K562 (cell line): ENCODE measurements around the gene DCXR. TPM values are rescaled to one million over a fixed set of nuclear protein-coding genes. Genes with fewer than 3 reads are reported as not detected.

ENCODE experiments used
- CBX1 ChIP-seq: sonication (generic); IDR thresholded peaks from 2 replicates; pipeline ENCODE4 v1.6.1; 2016; ENCODE audit warnings: antibody characterized with exemption, low read depth, mild to moderate bottlenecking
- CCNT2 ChIP-seq: IDR thresholded peaks from 2 replicates; pipeline ENCODE4 v1.6.1; 2011; ENCODE audit warnings: borderline replicate concordance, low read depth, mild to moderate bottlenecking, moderate library complexity, mixed read lengths, low read length; ENCODE audit not compliant: insufficient read length; ENCODE audit errors: extremely low read depth
- GTF2A2 ChIP-seq: IDR thresholded peaks from 2 replicates; pipeline ENCODE4 v1.6.1; 2016; ENCODE audit warnings: mild to moderate bottlenecking, missing genetic modification characterization, missing compliant biosample characterization
- LARP7 ChIP-seq: fragments of 450-650 bp; IDR thresholded peaks from 2 replicates; pipeline ENCODE4 v1.6.1; 2016
- MITF ChIP-seq: IDR thresholded peaks from 2 replicates; pipeline ENCODE4 v1.6.1; 2014; ENCODE audit warnings: antibody characterized with exemption
- ZMIZ1 ChIP-seq, 2 experiments: fragments of 150-350 bp in 1 of 2; IDR thresholded peaks; 2 replicates each; pipeline ENCODE4 v1.6.1; 2012 to 2016; ENCODE audit warnings: low read depth in 2 of 2, low read length in 2 of 2, mild to moderate bottlenecking in 1 of 2, moderate library complexity in 1 of 2
- polyA plus RNA-seq, 8 experiments: library from polyadenylated mRNA; depleted of rRNA in 4 of 8; stranded (reverse) in 5 of 8; unstranded in 3 of 8; fragments of >200 nt; fragmentation: Nextera tagmentation in 2 of 8; fragmentation: Illumina TruSeq in 1 of 8; extraction: Ambion mirVana in 2 of 8; extraction: Trizol in 1 of 8; gene quantifications; 2 replicates each; pipeline versions ENCODE4 v1.2.1 to v1.2.3, GENCODE V29; 2011 to 2014; ENCODE audit warnings: inconsistent platforms in 1 of 8, missing spikeins in 1 of 8
- total RNA-seq, 7 experiments: library from RNA; depleted of rRNA in 6 of 7; stranded (reverse); fragments of >200 nt in 6 of 7; fragmentation: Illumina TruSeq in 2 of 7; extraction: Trizol in 2 of 7; gene quantifications; 2 replicates each; pipeline versions ENCODE4 v1.2.1 to v1.2.3, GENCODE V29; 2011 to 2021; ENCODE audit warnings: low replicate concordance in 1 of 7
- TF ChIP-seq, protein P1 (sequence below): sonication (generic); formaldehyde crosslinking; IDR thresholded peaks from 2 replicates; pipeline ENCODE4 v1.8.1; 2023; ENCODE audit warnings: missing genetic modification reagents, mild to moderate bottlenecking, borderline replicate concordance
- TF ChIP-seq, protein P2 (sequence below): fragments of 150-350 bp; conservative IDR thresholded peaks from 2 replicates; pipeline ENCODE4 v1.6.1; 2014; ENCODE audit warnings: low read length
- TF ChIP-seq, protein P3 (sequence below): fragments of 250-450 bp; sonication (Bioruptor Pico); IDR thresholded peaks from 2 replicates; pipeline ENCODE4 v1.9.0; 2021; ENCODE audit warnings: mild to moderate bottlenecking, inconsistent platforms

The DCXR gene
- total and polyA plus RNA-seq, 9 of the 15 experiments (the other 6 are each of a cell fraction or from before 2014, with no cell fraction given): 21.3 to 274 (median 156) TPM

GRCh38 chr17:82065638-82066303 lies 28.3 kb upstream of the DCXR start, which contains the start of gene DUS1L (continued):
- TF ChIP-seq, protein P1, sequence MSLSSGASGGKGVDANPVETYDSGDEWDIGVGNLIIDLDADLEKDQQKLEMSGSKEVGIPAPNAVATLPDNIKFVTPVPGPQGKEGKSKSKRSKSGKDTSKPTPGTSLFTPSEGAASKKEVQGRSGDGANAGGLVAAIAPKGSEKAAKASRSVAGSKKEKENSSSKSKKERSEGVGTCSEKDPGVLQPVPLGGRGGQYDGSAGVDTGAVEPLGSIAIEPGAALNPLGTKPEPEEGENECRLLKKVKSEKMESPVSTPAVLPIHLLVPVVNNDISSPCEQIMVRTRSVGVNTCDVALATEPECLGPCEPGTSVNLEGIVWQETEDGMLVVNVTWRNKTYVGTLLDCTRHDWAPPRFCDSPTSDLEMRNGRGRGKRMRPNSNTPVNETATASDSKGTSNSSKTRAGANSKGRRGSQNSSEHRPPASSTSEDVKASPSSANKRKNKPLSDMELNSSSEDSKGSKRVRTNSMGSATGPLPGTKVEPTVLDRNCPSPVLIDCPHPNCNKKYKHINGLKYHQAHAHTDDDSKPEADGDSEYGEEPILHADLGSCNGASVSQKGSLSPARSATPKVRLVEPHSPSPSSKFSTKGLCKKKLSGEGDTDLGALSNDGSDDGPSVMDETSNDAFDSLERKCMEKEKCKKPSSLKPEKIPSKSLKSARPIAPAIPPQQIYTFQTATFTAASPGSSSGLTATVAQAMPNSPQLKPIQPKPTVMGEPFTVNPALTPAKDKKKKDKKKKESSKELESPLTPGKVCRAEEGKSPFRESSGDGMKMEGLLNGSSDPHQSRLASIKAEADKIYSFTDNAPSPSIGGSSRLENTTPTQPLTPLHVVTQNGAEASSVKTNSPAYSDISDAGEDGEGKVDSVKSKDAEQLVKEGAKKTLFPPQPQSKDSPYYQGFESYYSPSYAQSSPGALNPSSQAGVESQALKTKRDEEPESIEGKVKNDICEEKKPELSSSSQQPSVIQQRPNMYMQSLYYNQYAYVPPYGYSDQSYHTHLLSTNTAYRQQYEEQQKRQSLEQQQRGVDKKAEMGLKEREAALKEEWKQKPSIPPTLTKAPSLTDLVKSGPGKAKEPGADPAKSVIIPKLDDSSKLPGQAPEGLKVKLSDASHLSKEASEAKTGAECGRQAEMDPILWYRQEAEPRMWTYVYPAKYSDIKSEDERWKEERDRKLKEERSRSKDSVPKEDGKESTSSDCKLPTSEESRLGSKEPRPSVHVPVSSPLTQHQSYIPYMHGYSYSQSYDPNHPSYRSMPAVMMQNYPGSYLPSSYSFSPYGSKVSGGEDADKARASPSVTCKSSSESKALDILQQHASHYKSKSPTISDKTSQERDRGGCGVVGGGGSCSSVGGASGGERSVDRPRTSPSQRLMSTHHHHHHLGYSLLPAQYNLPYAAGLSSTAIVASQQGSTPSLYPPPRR (CRISPR knock-in tag): no peak
- TF ChIP-seq LARP7 (no peak), ZMIZ1 (IDR thresholded peaks at IDR 0.05; ENCODE audit: low read depth in 2 of 2, low read length in 2 of 2) (0 out of 4 replicates have a peak, but pooled peaks of 1 of the 2 experiments have one; percentile 22), CCNT2 (peak; percentile 66), CBX1 (peak; percentile 89), MITF (no peak), GTF2A2 (tag) (0 out of 2 replicates have a peak, but pooled peaks have one; percentile 47)
- TF ChIP-seq, protein P2, sequence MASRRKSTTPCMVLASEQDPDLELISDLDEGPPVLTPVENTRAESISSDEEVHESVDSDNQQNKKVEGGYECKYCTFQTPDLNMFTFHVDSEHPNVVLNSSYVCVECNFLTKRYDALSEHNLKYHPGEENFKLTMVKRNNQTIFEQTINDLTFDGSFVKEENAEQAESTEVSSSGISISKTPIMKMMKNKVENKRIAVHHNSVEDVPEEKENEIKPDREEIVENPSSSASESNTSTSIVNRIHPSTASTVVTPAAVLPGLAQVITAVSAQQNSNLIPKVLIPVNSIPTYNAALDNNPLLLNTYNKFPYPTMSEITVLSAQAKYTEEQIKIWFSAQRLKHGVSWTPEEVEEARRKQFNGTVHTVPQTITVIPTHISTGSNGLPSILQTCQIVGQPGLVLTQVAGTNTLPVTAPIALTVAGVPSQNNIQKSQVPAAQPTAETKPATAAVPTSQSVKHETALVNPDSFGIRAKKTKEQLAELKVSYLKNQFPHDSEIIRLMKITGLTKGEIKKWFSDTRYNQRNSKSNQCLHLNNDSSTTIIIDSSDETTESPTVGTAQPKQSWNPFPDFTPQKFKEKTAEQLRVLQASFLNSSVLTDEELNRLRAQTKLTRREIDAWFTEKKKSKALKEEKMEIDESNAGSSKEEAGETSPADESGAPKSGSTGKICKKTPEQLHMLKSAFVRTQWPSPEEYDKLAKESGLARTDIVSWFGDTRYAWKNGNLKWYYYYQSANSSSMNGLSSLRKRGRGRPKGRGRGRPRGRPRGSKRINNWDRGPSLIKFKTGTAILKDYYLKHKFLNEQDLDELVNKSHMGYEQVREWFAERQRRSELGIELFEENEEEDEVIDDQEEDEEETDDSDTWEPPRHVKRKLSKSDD: no peak
- TF ChIP-seq, protein P3, sequence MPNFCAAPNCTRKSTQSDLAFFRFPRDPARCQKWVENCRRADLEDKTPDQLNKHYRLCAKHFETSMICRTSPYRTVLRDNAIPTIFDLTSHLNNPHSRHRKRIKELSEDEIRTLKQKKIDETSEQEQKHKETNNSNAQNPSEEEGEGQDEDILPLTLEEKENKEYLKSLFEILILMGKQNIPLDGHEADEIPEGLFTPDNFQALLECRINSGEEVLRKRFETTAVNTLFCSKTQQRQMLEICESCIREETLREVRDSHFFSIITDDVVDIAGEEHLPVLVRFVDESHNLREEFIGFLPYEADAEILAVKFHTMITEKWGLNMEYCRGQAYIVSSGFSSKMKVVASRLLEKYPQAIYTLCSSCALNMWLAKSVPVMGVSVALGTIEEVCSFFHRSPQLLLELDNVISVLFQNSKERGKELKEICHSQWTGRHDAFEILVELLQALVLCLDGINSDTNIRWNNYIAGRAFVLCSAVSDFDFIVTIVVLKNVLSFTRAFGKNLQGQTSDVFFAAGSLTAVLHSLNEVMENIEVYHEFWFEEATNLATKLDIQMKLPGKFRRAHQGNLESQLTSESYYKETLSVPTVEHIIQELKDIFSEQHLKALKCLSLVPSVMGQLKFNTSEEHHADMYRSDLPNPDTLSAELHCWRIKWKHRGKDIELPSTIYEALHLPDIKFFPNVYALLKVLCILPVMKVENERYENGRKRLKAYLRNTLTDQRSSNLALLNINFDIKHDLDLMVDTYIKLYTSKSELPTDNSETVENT (CRISPR knock-in tag): 0 out of 2 replicates have a peak, but pooled peaks have one; percentile 38
